ENCODE results near the gene ATP11A. TPM values are rescaled to one million over a fixed set of nuclear protein-coding genes. Genes with fewer than 3 reads are reported as not detected.

ATP11A gene
- total RNA-seq, 1 experiment from 2014 or later, result 80.4 TPM

- CTCF ChIA-PET, result no interaction called here
Observed at GRCh38 chr13:112782429-112783010, 92.7 kb downstream of the ATP11A start.

More at GRCh38 chr13:112782429-112783010, 92.7 kb downstream of the ATP11A start:
- TF ChIP-seq TCF7L2 (IDR thresholded peaks at IDR 0.05; ENCODE audit: borderline replicate concordance, extremely low read depth, insufficient read depth, insufficient read length), result no peak
- TF ChIP-seq POLR2AphosphoS5 (IDR thresholded peaks at IDR 0.05; ENCODE audit: low read depth, low read length), result no peak
- no peak for TF ChIP-seq ZBTB33 (IDR thresholded peaks at IDR 0.05; ENCODE audit: extremely low read depth, insufficient replicate concordance, low read length)
- TF ChIP-seq CBX3 (IDR thresholded peaks at IDR 0.05; ENCODE audit: low read depth), result no peak
- ATAC-seq, result no peak
- POLR2A ChIA-PET, result no interaction called here
- Histone ChIP-seq H2AFZ (ENCODE audit: low read depth, low read length, poor library complexity, severe bottlenecking) (no peak overlapping the region), H3K27me3 (ENCODE audit: insufficient read depth, low read length) (no peaks in the 10 kb centered on the region), H3K36me3 (ENCODE audit: control insufficient read depth in 1 of 2, insufficient read depth in 2 of 2, low read length in 2 of 2) (no peaks in the 10 kb centered on the region), H3K79me2 (ENCODE audit: insufficient read depth, low read length) (0 out of 2 replicates have a peak, but pooled peaks cover 13% of the 10 kb centered on the region), H3K4me2 (ENCODE audit: low read length) (no peak overlapping the region), H3K4me1 (ENCODE audit: control insufficient read depth in 1 of 2, insufficient read depth in 2 of 2, low read length in 2 of 2) (peaks cover 0 to 7% of the 10 kb centered on the region in 2 experiments; a peak in 1 of 4 replicates), H3K27ac (ENCODE audit: low read depth, low read length) (no peak overlapping the region), H3K9ac (ENCODE audit: low read length) (no peak overlapping the region), H3K9me2 (ENCODE audit: insufficient read depth) (no peaks in the 10 kb centered on the region), H3K4me3 (replicated peaks in 1 of 2; ENCODE audit: low read depth in 1 of 2, low read length in 2 of 2) (no peak overlapping the region), H3K9me3 (ENCODE audit: control insufficient read depth in 1 of 2, insufficient read depth in 1 of 2, low read depth in 1 of 2, low read length in 2 of 2) (no peaks in the 10 kb centered on the region), H4K20me1 (ENCODE audit: insufficient read depth) (no peaks in the 10 kb centered on the region)
- no TSS peak for BruUV-seq (replicated peaks)
- intact Hi-C loops (cut with micrococcal nuclease), result no loop called here
- RAD21 ChIA-PET (ENCODE audit: low non-redundant PET in 1 of 2, low total read pairs in 2 of 2, uncharacterized antibody in 2 of 2, unreplicated experiment in 2 of 2), result no interaction called here
- DNase-seq (ENCODE audit: low read depth, low spot score), result no peak

Data from HCT116 (cell line).